ENCODE measurements around the gene RCN1. TPM values are rescaled to one million over a fixed set of nuclear protein-coding genes. Genes with fewer than 3 reads are reported as not detected.

Gene RCN1
- total and polyA plus RNA-seq, 7 experiments from 2014 or later: 5.5 to 26.8 (median 7.0) TPM

DNA sequence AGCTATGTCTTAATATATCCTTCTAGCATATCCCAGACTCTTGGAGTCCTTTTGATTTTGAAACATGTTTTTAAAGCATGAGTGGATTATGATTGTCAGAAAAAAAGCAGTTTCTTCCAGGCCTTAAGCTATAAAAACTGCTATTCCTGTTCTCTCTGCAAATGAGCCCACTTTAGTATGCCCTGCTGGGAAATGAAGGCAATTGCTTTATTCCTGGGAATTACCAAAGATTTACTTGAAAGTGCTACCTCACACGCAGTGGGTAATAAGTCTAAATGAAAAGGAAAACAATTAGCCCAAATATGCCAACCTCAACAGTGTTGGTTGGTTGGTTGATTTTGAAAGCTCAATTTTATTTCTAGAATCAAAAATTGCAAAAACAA, 17.2 kb upstream of the RCN1 start:
- Histone ChIP-seq H3K27me3 (ENCODE audit: control insufficient read depth in 2 of 2, insufficient read depth in 2 of 2, low read length in 2 of 2) (no peaks in the 10 kb centered on the region), H3K9me3 (ENCODE audit: control insufficient read depth in 2 of 3, low read length in 3 of 3) (no peaks in the 10 kb centered on the region), H3K4me1 (ENCODE audit: control insufficient read depth in 2 of 2, insufficient read depth in 2 of 2, low read length in 2 of 2) (no peaks in the 10 kb centered on the region), H3K4me3 (ENCODE audit: low read length) (no peak overlapping the region), H3K27ac (ENCODE audit: low read depth, low read length) (no peak overlapping the region), H3K36me3 (ENCODE audit: control insufficient read depth in 2 of 3, insufficient read depth in 3 of 3, low read length in 3 of 3) (no peaks in the 10 kb centered on the region)
- no peak overlapping the region for H3K27ac Mint-ChIP-seq
- peaks cover 0 to 6% (median 0%) of the 10 kb centered on the region in 11 donors for H3K9me3 Mint-ChIP-seq
- no peaks in the 10 kb centered on the region for H3K4me1 Mint-ChIP-seq
- ChIA-PET POLR2A (no interaction called here), CTCF (no interaction called here)
- DNase-seq (no peak), ATAC-seq (no peak)
- intact Hi-C loops (cut with micrococcal nuclease): no loop called here
- no peak overlapping the region for H3K4me3 Mint-ChIP-seq
- H3K27me3 Mint-ChIP-seq: peaks cover 16 to 36% (median 17%) of the 10 kb centered on the region in 5 donors
- no peaks in the 10 kb centered on the region for H3K36me3 Mint-ChIP-seq

DNA sequence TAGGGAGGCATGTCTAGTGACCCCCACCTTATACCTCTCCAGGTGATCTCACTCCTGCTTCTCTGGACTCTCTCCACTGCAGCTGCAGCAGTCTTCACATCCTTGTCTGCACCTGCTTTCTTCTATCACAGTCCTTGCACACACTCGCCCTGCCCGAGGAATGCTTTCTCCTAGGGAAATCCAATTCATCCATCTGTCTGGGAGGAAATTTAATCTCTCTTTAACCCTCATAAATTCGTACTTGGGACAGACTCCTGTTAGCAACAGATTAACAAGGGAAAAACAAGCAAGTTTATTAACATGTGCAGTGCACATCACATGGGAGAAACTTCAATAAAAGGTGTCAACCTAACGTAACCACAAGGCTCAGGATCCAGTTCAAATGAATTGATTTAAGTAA, 11.3 kb upstream of the RCN1 start:
- no peaks in the 10 kb centered on the region for H3K27me3 ChIP-seq (ENCODE audit: control insufficient read depth in 2 of 2, insufficient read depth in 2 of 2, low read length in 2 of 2)
- no peaks in the 10 kb centered on the region for H3K36me3 ChIP-seq (ENCODE audit: control insufficient read depth in 2 of 3, insufficient read depth in 3 of 3, low read length in 3 of 3)
- ChIA-PET CTCF (no interaction called here), POLR2A (no interaction called here)
- Mint-ChIP-seq H3K4me3 (no peak overlapping the region), H3K27ac (no peak overlapping the region), H3K9me3 (peaks cover 0 to 6% (median 0%) of the 10 kb centered on the region in 11 donors), H3K4me1 (no peaks in the 10 kb centered on the region), H3K36me3 (no peaks in the 10 kb centered on the region), H3K27me3 (peaks cover 4 to 22% (median 8%) of the 10 kb centered on the region in 5 donors)
- DNase-seq (no peak), ATAC-seq (no peak)
- no peaks in the 10 kb centered on the region for H3K4me1 ChIP-seq (ENCODE audit: control insufficient read depth in 2 of 2, insufficient read depth in 2 of 2, low read length in 2 of 2)
- H3K4me3 ChIP-seq (ENCODE audit: low read length): no peak overlapping the region
- intact Hi-C loops (cut with micrococcal nuclease): no loop called here
- no peaks in the 10 kb centered on the region for H3K9me3 ChIP-seq (ENCODE audit: control insufficient read depth in 2 of 3, low read length in 3 of 3)
- no peak overlapping the region for H3K27ac ChIP-seq (ENCODE audit: low read depth, low read length)

DNA sequence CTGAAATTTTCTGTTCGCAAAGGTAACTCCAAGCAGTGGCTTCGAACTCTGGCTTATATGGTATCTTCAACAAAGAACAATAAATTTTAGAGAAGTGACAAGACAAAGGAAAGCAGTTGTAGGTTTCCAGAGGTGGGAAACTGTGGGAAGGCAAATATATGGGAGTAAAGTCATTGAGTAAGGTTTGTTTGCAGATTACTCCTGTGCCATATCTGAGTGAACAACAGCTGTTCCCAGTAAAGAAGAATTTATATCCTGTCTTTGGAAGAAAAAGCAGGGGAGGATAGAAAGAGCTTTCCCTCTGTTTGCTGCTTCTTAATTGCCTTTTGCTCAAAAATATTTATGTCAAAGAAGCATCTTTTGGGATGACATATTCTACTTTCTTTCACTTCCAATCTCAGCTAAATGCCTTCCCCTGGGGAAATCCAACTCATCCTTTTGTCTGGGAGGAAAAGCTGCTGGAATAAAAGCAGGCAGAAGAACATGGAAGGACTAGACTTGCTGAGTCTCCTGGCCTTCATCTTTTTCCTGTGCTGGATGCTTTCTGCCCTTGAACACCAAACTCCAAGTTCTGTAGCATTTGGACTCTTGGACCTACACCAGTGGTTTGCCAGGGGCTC, 10.4 kb upstream of the RCN1 start:
- Histone ChIP-seq H3K36me3 (ENCODE audit: control insufficient read depth in 2 of 3, insufficient read depth in 3 of 3, low read length in 3 of 3) (no peaks in the 10 kb centered on the region), H3K4me3 (ENCODE audit: low read length) (no peak overlapping the region), H3K4me1 (ENCODE audit: control insufficient read depth in 2 of 2, insufficient read depth in 2 of 2, low read length in 2 of 2) (no peaks in the 10 kb centered on the region), H3K27me3 (ENCODE audit: control insufficient read depth in 2 of 2, insufficient read depth in 2 of 2, low read length in 2 of 2) (no peaks in the 10 kb centered on the region), H3K9me3 (ENCODE audit: control insufficient read depth in 2 of 3, low read length in 3 of 3) (no peaks in the 10 kb centered on the region), H3K27ac (ENCODE audit: low read depth, low read length) (no peak overlapping the region)
- no peak overlapping the region for H3K27ac Mint-ChIP-seq
- intact Hi-C loops (cut with micrococcal nuclease): no loop called here
- no peak for DNase-seq
- H3K4me3 Mint-ChIP-seq: no peak overlapping the region
- H3K36me3 Mint-ChIP-seq: no peaks in the 10 kb centered on the region
- CTCF ChIA-PET: interaction anchor here (0.6 kb wide), 1 partner anchor 23 kb away, joined by 3 read pairs; no protein-coding TSS in a partner anchor
- peaks cover 0 to 6% (median 0%) of the 10 kb centered on the region in 11 donors for H3K9me3 Mint-ChIP-seq
- ATAC-seq: no peak
- no peaks in the 10 kb centered on the region for H3K4me1 Mint-ChIP-seq
- POLR2A ChIA-PET: no interaction called here
- H3K27me3 Mint-ChIP-seq: peaks cover 7 to 22% (median 15%) of the 10 kb centered on the region in 5 donors

DNA sequence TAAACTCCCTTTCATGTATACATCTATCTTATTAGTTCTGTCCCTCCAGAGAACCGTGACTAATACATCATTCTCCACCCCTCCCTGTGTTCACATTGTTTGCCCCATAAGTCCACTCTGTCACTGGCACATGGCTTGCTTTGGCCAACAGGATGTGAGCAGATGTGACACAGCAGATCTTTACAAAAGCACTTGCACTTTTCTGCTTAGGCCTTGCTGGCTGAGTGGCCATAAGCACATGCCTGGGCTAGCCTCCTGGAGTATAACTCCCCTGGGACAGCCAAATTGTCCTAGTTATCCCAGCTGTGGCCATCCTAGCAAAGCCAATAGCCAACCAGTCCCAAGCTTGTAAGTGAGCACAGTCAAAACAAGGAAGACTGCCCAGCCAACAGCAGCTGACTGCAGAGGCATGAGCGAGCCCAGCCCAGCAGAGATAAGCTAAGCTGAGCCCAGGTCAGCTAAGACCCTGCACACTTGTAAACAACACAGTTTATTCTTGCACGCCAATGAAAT, 9.7 kb upstream of the RCN1 start:
- H3K4me1 Mint-ChIP-seq: no peaks in the 10 kb centered on the region
- H3K9me3 Mint-ChIP-seq: peaks cover 0 to 6% (median 0%) of the 10 kb centered on the region in 11 donors
- H3K27me3 Mint-ChIP-seq: peaks cover 9 to 21% (median 13%) of the 10 kb centered on the region in 5 donors
- H3K4me3 Mint-ChIP-seq: no peak overlapping the region
- POLR2A ChIA-PET: no interaction called here
- intact Hi-C loops (cut with micrococcal nuclease): no loop called here
- no peaks in the 10 kb centered on the region for H3K36me3 ChIP-seq (ENCODE audit: control insufficient read depth in 2 of 3, insufficient read depth in 3 of 3, low read length in 3 of 3)
- H3K4me1 ChIP-seq (ENCODE audit: control insufficient read depth in 2 of 2, insufficient read depth in 2 of 2, low read length in 2 of 2): no peaks in the 10 kb centered on the region
- peak; percentile 54 for ATAC-seq
- no peak for DNase-seq
- no peak overlapping the region for H3K4me3 ChIP-seq (ENCODE audit: low read length)
- H3K27ac ChIP-seq (ENCODE audit: low read depth, low read length): no peak overlapping the region
- no peaks in the 10 kb centered on the region for H3K36me3 Mint-ChIP-seq
- no peak overlapping the region for H3K27ac Mint-ChIP-seq
- H3K9me3 ChIP-seq (ENCODE audit: control insufficient read depth in 2 of 3, low read length in 3 of 3): no peaks in the 10 kb centered on the region
- H3K27me3 ChIP-seq (ENCODE audit: control insufficient read depth in 2 of 2, insufficient read depth in 2 of 2, low read length in 2 of 2): peaks cover 0 to under 1% of the 10 kb centered on the region in 2 donors
- CTCF ChIA-PET: no interaction called here

DNA sequence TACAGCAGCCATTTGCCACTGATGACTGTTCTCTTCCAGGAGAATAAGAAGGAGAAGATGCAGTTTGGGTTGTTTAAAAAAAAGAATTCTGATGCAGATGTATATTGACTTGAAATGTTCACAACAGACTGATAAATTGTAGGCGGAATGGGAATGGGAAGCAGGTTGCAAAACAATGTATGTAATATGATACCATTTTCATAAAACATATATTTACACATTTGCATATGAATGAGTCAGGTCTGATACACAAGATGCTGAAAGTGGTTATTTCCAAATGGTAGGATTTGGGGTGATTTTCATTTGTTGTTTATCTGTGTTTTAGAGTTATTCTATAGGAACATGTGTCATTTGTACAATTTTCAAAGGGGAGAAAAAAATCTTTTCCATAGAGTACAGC, 9.0 kb upstream of the RCN1 start:
- Histone ChIP-seq H3K9me3 (ENCODE audit: control insufficient read depth in 2 of 3, low read length in 3 of 3) (no peaks in the 10 kb centered on the region), H3K27me3 (ENCODE audit: control insufficient read depth in 2 of 2, insufficient read depth in 2 of 2, low read length in 2 of 2) (peaks cover 0 to 4% of the 10 kb centered on the region in 2 donors), H3K4me3 (ENCODE audit: low read length) (no peak overlapping the region), H3K36me3 (ENCODE audit: control insufficient read depth in 2 of 3, insufficient read depth in 3 of 3, low read length in 3 of 3) (no peaks in the 10 kb centered on the region), H3K27ac (ENCODE audit: low read depth, low read length) (no peak overlapping the region), H3K4me1 (ENCODE audit: control insufficient read depth in 2 of 2, insufficient read depth in 2 of 2, low read length in 2 of 2) (no peaks in the 10 kb centered on the region)
- H3K36me3 Mint-ChIP-seq: no peaks in the 10 kb centered on the region
- CTCF ChIA-PET: interaction anchor here (1.9 kb wide), 1 partner anchor 31 kb away, joined by 4 read pairs; no protein-coding TSS in a partner anchor
- peaks cover 0 to 6% (median 0%) of the 10 kb centered on the region in 11 donors for H3K9me3 Mint-ChIP-seq
- ATAC-seq: no peak
- no peak overlapping the region for H3K4me3 Mint-ChIP-seq
- POLR2A ChIA-PET: no interaction called here
- no peak overlapping the region for H3K27ac Mint-ChIP-seq
- no peaks in the 10 kb centered on the region for H3K4me1 Mint-ChIP-seq
- intact Hi-C loops (cut with micrococcal nuclease): no loop called here
- no peak for DNase-seq
- peaks cover 12 to 26% (median 14%) of the 10 kb centered on the region in 5 donors for H3K27me3 Mint-ChIP-seq

DNA sequence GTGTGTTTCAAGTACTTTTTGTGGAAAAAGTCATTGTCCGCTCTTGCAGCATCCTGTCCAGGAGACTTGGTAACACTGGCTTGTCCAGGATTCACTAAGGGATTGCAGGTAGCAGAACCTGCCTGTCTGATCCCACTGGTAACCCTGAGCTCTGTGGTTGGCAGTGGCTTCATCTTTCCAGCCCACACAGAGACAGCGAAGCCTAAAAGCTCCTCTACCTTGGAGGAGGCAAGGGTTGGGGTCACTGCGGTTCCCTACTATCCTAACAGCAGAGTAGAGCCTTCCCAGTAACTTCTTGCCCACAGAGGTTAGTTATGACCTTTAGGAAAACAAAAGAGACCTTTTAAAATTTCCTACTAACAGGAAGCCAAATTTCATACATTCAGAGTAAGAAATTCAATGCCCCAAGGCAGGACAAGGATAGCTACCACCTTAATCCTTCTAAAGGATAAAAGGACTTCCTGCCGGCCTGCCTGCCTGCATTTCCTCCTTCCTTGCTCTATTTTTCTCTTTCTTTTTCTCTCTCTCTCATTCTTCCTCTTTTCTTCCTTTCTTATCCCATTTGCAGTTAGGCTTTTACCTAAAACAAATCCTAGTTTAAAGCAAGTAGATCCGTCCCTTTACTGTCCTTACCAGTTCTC, 8.4 kb upstream of the RCN1 start:
- no peaks in the 10 kb centered on the region for H3K9me3 ChIP-seq (ENCODE audit: control insufficient read depth in 2 of 3, low read length in 3 of 3)
- intact Hi-C loops (cut with micrococcal nuclease): no loop called here
- no peaks in the 10 kb centered on the region for H3K4me1 ChIP-seq (ENCODE audit: control insufficient read depth in 2 of 2, insufficient read depth in 2 of 2, low read length in 2 of 2)
- POLR2A ChIA-PET: no interaction called here
- no peaks in the 10 kb centered on the region for H3K36me3 ChIP-seq (ENCODE audit: control insufficient read depth in 2 of 3, insufficient read depth in 3 of 3, low read length in 3 of 3)
- H3K4me1 Mint-ChIP-seq: no peaks in the 10 kb centered on the region
- peaks cover 12 to 31% (median 17%) of the 10 kb centered on the region in 5 donors for H3K27me3 Mint-ChIP-seq
- no peak overlapping the region for H3K27ac ChIP-seq (ENCODE audit: low read depth, low read length)
- H3K36me3 Mint-ChIP-seq: no peaks in the 10 kb centered on the region
- ATAC-seq: no peak
- H3K4me3 ChIP-seq (ENCODE audit: low read length): no peak overlapping the region
- H3K27me3 ChIP-seq (ENCODE audit: control insufficient read depth in 2 of 2, insufficient read depth in 2 of 2, low read length in 2 of 2): peaks cover 0 to 4% of the 10 kb centered on the region in 2 donors
- H3K4me3 Mint-ChIP-seq: no peak overlapping the region
- CTCF ChIA-PET: interaction anchor here (1.9 kb wide), 1 partner anchor 32 kb away, joined by 4 read pairs; no protein-coding TSS in a partner anchor
- H3K9me3 Mint-ChIP-seq: peaks cover 0 to 3% (median 0%) of the 10 kb centered on the region in 11 donors
- H3K27ac Mint-ChIP-seq: no peak overlapping the region
- DNase-seq: no peak
